HG02763 (cell line): Measurements from ENCODE around the gene PROX2.

Experiments used
- ATAC-seq: cut with Tn5 transposase; IDR thresholded peaks from one replicate; pipeline ENCODE4 v1.9.1; 2021; ENCODE audit warnings: mild to moderate bottlenecking, moderate library complexity; ENCODE audit not compliant: unreplicated experiment

PROX2 gene

DNA sequence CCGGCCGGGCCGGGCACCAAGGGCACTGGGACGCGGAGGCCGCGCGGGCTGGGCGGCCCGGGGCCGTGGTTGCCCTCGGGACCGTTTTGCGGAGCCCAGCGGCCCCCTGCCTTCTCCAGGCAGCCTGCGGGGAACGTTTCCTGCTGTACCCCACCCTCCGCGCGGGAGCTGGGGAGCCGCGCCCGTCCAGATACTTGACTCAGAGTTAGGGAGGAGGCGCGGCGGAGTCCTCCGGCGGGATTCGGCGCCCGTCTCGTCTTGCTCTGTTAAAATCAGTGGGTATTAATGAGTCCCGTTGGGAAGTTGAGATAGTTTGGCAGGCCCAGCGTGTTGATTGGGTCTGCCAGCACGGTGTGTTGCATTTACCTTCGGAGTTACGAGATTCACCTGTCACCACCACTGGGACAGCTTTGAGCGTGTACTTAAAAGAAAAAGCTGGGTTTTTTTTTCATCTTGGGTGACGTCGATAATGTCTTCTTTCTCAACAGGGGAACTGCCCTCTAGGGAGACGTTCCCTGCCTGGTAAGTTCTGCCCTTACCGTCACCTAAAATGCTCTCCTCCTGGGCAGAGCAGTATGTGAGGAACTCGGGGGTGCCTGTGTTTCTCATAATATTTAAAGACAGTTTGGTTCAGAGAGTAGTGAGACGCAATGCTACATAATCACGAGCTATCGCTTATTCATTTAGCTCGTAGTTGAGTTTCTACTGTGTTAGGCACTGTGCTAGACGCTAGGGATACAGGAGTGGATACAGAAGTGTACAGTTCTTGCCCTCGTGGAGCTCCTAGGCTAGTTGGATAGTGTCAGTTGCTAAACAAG lies 6.4 kb upstream of the PROX2 start:
- peak; percentile 32 for ATAC-seq

GRCh38 chr14:74881431-74882102 lies 5.6 kb upstream of the PROX2 start, which contains the start of gene DLST:
Gene DLST, plus strand, starts transcription at chr14:74881916. Its CDS starts 38 bp downstream, at chr14:74881954.
- ATAC-seq = peak; percentile 93

GRCh38 chr14:74879427-74880182 lies 3.7 kb upstream of the PROX2 start:
- no peak for ATAC-seq

DNA sequence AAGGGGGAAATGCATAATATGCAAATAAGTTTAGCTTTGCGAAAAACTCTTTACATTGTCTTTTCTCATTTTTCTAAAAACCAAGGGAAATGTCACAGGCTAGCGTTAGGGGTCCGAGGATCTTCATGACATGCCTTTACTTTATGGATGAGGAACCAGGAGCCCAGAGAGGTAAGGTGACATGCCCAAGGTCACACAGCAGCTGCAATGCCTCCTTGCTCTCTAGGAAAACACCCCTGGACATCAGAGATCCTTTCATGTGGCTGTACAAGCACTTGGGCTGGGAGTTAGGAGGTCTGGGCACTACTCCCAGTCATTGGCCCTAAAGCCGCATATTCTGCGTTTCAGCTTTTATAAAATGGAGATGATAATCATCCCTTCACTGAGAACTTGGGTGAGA lies 741 bp downstream of the PROX2 start:
- ATAC-seq = no peak

- ATAC-seq = no peak
These were observed 4.1 kb downstream of the PROX2 start for GRCh38 chr14:74871819-74872218.

- no peak for ATAC-seq
These were observed 7.2 kb downstream of the PROX2 start for GRCh38 chr14:74868739-74869138.

GRCh38 chr14:74867673-74868072 lies 8.3 kb downstream of the PROX2 start:
- ATAC-seq = no peak

DNA sequence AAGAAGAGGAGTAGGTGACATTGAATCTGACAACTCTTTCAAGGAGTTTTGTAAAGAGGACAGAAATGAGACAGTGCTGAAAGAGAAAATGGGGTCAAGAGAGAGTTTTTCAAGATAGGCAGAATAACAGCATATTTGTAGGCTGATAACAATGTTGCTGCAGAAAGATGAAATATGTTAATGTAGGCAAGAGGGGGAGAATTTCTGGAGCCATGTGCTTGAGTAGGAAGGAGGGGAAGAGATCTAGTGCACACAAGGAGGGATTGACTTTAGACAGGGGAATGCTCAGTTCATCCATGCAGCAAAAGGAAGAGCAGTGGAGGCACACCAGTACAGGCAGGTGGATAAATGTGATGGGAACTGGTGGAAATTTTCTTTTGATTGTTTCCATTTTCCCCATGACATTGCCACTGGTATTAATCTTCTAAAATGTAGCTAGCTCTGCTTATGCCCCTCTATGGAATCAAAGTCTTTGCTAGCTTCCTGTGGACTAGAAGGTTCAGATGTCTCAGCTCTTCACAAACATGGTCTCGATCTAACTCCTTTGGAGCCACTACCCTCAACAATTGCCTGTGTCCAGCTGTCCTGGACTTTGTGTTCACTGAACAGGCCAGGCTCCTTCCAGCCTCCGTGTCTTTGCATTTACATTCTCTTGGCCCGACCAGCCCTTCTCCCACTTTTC lies 9.1 kb downstream of the PROX2 start:
- ATAC-seq = no peak

DNA sequence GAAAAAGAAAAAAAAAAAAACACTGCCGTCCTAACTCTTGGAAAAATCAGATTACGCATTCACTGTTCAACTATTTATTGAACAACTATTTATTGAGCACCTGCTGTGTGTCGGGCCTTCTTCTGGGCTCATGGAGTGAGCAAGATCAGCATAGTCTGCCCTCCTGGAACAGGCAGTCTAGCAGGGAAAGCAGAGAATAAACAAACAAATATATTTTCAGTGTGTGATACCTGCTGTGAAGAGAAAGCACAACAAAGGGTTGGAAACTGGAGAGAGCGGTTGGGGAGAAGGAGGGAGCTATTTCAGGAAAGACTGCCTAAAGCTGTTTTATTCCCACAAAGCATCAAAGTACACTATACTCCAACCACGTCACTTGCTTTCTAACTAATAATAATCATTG lies 10.8 kb downstream of the PROX2 start:
- no peak for ATAC-seq

DNA sequence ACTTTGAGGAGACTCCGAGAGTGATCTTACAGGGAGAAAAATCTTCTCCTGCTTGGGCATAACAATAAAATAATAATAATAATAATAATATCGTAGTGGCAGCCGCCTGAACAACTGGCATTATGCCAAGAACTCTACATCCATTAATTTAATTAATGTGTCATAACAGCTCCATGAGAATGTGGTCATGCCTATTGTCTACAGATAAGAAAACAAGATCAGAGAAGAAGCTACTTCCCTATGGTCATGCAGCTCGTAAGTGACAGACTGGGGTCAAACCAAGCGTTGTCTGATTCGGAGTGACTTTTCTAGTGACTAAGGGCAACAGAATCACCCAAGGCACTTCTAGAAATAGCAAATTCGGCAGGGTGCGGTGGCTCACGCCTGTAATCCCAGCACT lies 11.7 kb downstream of the PROX2 start:
- no peak for ATAC-seq

DNA sequence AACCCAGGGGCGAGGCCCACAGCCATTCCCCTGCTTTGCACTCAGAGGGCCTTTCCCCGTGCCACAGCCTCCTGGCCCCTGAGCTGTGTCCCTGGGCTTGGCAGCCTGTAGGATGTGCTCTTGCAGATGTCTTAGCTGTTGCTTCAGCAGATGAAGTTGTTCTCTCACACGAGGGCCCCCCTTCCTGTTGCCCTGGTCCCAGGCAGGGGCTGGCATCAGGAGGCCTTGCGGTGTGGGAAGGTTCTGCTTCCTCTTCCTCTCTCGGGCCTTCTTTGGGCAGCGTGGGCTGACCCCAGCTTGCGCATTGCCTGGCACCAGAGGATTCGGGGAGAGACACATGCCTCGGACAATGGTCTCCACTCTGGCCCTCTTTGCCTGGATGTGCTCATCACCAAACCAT lies 12.7 kb downstream of the PROX2 start:
- ATAC-seq = no peak

GRCh38 chr14:74861734-74862090 lies 14.2 kb downstream of the PROX2 start:
- no peak for ATAC-seq

GRCh38 chr14:74860899-74861733 lies 14.8 kb downstream of the PROX2 start:
- ATAC-seq = no peak

- ATAC-seq = no peak
These were observed 16.0 kb downstream of the PROX2 start for GRCh38 chr14:74859757-74860552.

- no peak for ATAC-seq
These were observed 17.9 kb downstream of the PROX2 start for GRCh38 chr14:74858022-74858421.

GRCh38 chr14:74856366-74856765 lies 19.6 kb downstream of the PROX2 start:
- ATAC-seq = no peak

DNA sequence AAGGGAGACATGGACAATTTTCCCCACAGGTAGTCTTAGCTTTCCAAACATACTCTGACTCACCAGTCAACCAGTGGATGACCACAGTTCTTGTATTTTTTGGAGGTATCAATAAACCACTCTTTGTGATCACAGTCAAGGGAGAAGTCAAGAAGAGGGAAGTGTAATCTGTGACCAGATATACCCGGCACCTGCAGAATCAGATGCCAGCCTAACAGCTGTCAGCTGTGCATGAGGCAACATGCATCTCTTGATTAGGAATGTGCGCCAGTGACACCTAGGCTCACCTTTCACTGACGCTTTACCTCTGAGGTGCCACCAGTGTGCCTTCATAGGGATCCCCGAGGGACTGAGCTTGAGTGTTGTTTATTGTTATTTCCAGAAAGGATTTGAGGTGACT lies 20.0 kb downstream of the PROX2 start:
- ATAC-seq = no peak

GRCh38 chr14:74855021-74855420 lies 20.9 kb downstream of the PROX2 start:
- no peak for ATAC-seq

GRCh38 chr14:74853581-74853980 lies 22.4 kb downstream of the PROX2 start:
- ATAC-seq = no peak
